ENCODE results near the gene SH3YL1.
"Not testable (repeated sequence)": the region's sequence is repeated elsewhere in the genome, so short reads cannot be mapped to it uniquely, and the experiment has no call there.

Gene SH3YL1

DNA sequence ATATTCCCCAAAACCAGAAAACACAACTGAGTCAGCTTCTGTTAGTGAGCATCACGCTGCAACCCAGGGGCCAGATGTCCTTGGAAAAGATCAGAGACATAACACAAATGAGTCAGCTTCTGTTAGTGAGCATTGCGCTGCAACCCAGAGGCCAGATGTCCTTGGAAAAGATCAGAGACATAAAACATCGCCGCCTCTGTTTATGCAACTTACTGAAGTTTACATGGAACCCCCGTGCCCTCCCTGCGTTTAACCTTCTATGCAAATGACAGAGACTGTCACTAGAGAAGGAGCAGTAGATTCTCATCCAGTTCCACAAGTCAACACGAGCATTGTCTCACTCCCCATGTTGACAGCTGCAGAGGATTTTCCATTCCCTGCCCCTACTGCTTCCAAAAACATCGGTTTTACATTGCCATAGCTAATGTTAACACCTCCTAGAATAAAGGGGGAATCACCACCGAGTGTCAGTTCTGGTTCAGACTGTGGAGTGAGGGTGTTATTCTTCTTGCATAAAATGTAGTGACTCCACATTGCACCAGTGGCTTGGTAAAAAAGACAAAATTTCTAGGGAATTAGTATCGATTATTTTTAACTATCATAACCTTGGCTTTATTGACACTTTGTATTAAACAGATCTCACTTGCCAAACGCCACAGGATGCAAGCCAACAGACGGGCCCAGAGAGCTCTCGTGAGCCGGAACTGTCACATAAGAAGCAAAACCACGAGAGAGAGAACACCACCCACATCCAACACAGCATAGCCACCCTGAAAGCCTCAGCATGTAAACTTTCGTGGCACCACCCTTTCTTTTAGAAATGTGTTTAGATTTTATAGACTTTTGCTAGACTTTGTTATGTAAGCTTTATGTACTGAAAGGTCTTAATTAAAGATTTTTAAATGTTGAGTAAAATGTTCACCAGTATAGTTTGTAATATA is 87.7 kb downstream of the SH3YL1 start:
- TF ChIP-seq, protein P1, sequence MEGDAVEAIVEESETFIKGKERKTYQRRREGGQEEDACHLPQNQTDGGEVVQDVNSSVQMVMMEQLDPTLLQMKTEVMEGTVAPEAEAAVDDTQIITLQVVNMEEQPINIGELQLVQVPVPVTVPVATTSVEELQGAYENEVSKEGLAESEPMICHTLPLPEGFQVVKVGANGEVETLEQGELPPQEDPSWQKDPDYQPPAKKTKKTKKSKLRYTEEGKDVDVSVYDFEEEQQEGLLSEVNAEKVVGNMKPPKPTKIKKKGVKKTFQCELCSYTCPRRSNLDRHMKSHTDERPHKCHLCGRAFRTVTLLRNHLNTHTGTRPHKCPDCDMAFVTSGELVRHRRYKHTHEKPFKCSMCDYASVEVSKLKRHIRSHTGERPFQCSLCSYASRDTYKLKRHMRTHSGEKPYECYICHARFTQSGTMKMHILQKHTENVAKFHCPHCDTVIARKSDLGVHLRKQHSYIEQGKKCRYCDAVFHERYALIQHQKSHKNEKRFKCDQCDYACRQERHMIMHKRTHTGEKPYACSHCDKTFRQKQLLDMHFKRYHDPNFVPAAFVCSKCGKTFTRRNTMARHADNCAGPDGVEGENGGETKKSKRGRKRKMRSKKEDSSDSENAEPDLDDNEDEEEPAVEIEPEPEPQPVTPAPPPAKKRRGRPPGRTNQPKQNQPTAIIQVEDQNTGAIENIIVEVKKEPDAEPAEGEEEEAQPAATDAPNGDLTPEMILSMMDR (IDR thresholded peaks at IDR 0.05; ENCODE audit: borderline replicate concordance, insufficient read depth, low read depth, low read length), result no peak
- no peak overlapping the region for H3K4me3 ChIP-seq (ENCODE audit: low read depth, low read length)

DNA sequence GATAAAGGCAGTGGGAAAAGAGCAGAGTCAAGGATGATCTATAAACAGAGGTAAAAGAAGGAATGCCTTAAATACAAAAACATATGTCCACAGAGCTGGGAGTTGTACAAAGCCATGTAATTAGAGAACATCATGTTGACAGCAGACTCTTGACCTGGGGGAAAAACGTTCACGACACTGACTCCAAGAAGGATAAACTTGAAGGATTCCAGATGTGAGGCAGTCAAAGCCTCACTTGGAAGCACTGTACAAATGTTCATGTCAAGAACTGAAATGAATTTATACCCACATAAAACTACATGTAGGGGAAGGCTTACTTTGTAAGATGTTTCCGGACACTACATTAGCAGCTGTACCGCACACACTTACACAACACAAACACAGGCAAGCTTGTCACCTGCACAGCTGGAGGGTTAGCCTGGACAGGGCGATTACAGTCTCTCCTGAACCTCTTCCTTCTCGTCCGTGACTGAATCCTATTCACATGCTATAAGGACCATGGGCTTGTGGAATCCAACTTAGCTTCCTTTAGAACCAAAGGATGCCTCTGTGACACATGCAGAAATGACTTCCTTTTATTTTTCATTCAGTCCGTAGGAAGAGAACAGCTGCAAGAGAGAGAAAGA is 88.6 kb downstream of the SH3YL1 start:
- no peak overlapping the region for H3K4me3 ChIP-seq (ENCODE audit: low read depth, low read length)
- TF ChIP-seq, protein P1 (IDR thresholded peaks at IDR 0.05; ENCODE audit: borderline replicate concordance, insufficient read depth, low read depth, low read length), result no peak

DNA sequence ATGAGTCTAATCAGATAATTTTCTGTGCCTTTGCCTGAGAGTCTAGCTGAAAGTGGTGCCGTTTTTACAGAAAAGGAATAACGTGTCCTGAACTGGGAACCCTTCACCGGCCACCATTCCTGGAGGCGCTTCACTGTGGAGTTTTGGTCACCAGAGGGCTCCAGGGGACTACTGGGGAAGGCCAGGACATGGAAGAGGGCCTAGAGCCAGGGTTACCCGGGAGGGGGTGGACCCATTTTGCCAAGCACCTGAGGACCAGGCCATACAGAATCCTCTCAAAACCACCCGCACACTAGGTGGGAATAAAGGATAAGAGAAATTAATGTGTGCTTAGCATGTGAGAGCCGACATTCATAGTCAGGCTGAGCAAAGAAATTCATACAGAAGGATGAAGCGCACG is 91.7 kb downstream of the SH3YL1 start:
- not testable (repeated sequence) for H3K4me3 ChIP-seq (ENCODE audit: low read depth, low read length)

DNA sequence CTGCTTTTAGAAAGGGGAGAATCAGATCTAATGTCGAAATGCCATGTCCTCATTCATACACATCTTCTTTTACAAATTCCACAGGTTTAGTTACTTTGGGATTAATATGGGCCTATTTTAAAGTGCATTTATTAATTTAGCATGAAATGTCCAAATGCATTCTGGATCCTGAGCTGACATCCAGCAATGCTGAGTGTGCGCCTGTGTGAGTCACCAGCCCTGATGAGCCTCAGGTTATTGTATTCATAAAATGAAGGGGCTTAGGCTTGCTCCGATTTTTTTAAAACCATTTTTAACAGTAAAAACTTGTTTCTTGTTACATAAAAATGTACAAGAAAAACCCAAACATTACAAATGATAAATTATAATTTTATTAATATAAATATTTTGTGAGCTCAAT is 94.1 kb downstream of the SH3YL1 start:
- TF ChIP-seq, protein P1 (IDR thresholded peaks at IDR 0.05; ENCODE audit: borderline replicate concordance, insufficient read depth, low read depth, low read length), result no peak
- no peak overlapping the region for H3K4me3 ChIP-seq (ENCODE audit: low read depth, low read length)

Measured in GM12875 (cell line).